Endothelial cell of hepatic sinusoid (primary cell): ENCODE measurements around the gene TLE3.
"Not testable (repeated sequence)": the region's sequence is repeated elsewhere in the genome, so short reads cannot be mapped to it uniquely, and the experiment has no call there.

Source experiments
- in situ Hi-C: cut with HindIII; loops from 2 replicates; pipeline ENCODE4 v1.10.0; 2017; ENCODE audit warnings: low sequenced_read_pairs

The TLE3 gene

DNA sequence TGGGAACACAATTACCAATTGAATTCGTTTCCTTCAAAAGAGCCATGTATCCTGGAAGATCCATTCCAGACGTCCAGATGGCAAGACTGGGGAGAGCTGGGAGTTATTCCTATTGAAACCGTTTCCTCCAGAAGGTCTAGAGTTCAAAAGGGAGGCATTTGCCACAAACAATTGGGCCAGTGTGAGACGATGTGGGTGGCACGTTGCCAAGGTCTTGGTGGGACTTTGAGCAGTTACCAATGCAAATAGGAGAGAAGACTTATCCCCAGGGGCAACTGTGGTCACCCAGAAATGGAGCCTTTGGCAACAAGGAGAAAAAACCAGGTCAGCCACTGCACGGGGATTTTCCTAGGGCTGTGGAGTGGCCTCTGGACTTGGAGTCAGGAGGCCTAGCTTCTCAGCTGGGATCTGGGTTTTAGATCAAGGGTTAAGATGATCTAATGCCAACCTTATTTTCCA is 29.6 kb upstream of the TLE3 start:
- in situ Hi-C loops = loop anchor here (10.0 kb wide), 1 partner anchor 137 kb away; no protein-coding TSS in a partner anchor

DNA sequence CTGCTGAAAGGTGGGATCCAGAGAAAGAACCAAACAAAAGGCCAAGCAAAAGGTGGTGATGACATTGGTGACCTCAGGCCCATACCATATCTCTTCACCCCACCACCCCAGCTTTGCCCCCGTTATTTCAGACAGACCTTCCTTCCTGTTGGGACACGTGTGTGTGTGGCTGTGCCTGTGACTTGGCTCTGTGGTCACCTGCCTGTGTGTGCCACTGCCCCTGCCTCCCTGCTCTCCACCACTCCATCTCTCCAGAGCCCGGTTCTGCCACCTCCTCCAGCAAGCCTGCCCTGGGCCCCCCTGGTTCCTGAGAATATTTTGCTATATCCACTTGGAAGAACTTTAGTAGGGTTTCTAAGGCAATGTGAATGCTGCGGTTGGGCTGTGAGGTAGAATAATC is 28.6 kb upstream of the TLE3 start:
- in situ Hi-C loops = loop anchor here (10.0 kb wide), 1 partner anchor 138 kb away; no protein-coding TSS in a partner anchor

DNA sequence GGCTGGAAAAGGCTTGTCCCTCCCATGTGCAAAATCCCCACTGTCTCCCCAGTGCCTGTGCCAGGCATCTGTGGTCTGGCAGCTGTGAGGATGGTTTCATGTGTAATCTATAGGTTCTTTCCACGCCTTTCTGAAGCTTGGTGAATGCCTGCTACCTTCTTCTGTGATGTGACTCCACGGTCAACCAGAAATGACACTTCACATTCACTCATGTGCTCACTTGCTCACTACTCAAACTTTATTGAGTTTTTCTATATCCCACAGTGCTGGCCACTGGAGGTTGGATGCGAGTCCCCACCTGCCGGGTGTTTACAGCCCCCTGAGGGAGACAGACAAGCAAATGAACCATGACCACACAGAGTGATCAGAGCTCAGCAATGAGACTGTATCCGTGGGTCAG is 27.9 kb upstream of the TLE3 start:
- in situ Hi-C loops = loop anchor here (10.0 kb wide), 1 partner anchor 139 kb away; no protein-coding TSS in a partner anchor

DNA sequence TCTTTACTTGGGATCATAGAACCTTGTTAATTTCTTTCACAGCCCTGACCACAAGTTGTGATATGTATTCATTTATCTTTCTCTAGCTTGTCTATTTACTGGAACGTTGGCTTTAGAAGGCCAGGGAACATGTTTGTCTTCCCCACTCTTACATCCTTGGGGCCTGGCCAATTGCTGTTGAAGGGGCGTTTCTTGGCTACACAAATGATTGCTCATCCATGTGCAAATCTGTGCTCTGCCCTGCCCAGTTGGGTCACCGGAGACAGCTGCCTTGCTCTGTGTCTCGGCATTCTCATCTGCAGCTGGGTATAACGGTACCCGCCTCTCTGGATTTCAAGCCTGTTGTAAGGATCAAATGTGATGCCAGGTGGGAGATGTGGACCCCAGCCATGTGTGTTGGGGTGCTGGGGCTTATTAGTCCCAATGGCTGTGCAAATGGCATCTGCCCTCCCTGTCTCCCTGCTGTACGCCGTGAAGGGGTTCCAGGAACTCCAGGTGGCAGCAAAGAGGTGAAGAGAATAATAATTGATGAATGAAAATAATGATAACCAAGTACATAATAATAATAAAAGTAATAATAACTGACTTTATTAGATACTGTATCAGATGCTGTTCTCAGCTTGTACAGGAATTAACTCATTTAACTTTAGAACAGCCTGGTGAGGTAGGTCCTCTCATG is 24.0 kb upstream of the TLE3 start:
- in situ Hi-C loops = loop anchor here (10.0 kb wide), 1 partner anchor 143 kb away; no protein-coding TSS in a partner anchor

DNA sequence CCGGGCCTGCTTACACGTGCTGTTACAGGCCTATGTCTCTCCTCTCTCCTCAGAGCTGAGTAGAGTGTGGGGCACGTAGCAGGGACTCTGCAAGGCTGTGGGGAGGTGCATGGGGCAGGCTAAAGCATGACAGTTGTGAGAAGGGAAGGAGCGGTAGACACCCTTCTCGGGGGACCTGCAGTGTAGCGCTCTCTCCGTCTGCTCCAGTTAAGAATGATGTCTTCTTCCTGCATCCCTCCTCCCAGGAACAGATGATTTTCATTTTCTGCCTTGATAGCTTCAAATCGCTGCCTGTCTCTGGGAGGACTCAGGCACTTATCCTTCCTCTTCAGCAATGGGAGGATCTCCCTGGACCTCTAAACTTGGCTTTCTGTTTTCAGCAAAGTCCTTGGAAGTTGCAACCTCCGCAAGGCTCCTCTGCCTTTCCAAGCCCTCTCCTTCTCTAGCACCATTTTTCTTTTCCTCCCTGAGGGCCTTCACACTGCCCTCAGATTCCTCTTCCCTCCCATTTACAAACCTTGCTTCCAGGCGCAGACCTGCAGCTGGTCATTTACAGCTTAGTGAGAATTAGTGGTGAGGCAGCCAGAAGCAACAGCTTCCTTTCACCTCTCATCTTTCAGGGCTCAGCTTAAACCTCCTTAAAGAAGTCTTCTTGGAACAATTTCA is 23.4 kb upstream of the TLE3 start:
- in situ Hi-C loops = loop anchor here (10.0 kb wide), 1 partner anchor 144 kb away; no protein-coding TSS in a partner anchor

DNA sequence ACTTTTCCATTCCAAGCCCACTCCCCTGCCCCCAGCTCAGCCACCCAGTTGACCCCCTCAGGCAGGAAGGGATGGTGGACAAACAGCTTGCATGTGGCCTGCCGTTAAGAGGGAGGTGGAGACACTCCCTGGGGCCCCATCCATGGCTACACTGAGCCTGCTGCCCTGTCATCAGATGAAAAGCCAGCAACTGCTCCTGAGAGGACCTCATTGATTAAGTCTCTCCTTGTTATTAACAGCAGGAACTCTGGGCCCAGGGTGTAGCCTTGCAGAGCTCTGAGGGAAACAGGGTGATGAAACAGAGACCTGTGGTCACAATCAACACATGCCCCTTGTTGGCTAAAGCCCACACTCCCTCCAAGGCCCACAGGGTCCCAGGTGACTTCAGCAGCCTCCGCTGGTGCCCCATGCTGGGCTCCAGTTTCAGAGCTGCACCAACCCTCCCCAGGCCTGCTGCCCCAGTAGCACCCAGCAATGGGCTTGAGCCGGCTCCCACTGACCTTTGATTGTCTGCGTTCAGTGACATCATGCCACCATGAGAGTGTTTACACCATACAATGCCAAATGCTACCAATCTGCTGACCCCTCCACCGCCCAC is 22.3 kb upstream of the TLE3 start:
- in situ Hi-C loops = loop anchor here (10.0 kb wide), 1 partner anchor 145 kb away; no protein-coding TSS in a partner anchor

DNA sequence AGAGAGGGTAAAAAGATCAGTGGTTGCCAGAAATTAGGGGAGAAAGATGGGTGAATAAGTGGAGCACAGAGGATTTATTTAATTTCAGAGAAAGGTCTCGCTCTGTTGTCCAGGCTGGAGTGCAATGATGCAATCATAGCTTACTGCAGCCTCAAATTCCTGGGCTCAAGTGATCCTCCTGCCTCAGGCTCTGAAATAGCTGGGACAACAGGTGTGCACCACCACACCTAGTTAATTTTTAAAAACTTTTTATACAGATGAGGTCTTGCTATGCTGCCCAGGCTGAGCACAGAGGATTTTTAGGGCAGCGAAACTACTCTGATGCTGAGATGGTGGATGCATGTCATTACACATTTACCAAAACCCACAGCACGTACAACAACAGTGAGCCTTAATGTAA is 20.9 kb upstream of the TLE3 start:
- in situ Hi-C loops = no loop called here

DNA sequence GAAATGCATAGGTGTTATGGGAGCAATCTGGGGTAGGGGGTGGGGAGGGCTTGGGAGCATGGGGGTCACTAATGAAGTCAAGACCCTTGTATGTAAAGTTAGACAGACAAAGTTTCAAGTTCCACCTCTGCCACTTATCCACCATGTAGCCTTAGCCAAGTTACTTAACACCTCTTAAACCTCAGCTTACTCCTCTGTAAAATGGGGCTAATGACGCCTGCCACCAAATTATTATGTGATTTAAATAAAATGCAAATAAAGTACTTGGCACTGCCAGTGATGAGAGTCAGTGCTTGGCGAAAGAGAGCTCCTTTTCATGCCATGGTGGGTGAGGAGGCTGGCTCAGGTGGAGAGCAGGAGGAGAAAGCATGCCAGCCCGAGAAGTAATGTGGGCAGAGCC is 18.6 kb upstream of the TLE3 start:
- in situ Hi-C loops = no loop called here

DNA sequence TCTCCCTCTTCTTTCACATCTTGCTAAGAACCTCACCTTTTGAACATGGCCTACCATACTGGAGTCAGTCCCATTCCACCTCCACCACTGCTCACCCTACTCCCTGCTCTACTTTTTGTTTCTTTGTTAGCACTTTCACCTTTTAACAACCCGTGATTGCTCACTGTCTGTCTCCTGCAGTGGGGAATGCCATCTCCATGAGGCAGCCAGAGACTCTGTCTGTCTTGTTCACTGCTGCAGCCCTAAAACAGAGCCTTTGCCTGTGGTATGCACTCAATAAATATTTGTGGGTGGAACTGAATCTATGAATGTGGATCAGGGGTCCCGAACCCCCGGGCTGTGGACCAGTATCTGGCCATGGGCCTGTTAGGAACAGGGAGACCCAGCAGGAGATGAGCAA is 16.5 kb upstream of the TLE3 start:
- in situ Hi-C loops = no loop called here

DNA sequence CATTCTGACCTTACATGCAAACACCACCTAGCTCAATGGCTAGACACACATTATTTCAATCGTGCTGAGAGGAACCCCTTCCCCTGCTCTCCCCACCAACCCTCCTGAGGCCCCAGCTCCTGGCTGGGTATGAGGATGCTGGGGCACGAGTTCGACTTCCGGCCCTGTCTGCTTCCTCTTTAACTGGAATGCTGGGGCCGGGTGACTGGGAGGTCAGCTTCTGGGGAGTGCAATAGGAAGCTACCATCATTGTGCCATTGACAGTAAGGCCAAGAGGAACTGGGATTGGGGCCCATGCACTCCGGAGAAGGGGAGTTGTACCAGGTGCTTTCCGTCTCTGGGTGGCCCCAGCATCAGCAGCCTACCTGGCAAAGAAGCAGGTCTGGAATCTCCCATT is 15.6 kb upstream of the TLE3 start:
- in situ Hi-C loops = no loop called here

DNA sequence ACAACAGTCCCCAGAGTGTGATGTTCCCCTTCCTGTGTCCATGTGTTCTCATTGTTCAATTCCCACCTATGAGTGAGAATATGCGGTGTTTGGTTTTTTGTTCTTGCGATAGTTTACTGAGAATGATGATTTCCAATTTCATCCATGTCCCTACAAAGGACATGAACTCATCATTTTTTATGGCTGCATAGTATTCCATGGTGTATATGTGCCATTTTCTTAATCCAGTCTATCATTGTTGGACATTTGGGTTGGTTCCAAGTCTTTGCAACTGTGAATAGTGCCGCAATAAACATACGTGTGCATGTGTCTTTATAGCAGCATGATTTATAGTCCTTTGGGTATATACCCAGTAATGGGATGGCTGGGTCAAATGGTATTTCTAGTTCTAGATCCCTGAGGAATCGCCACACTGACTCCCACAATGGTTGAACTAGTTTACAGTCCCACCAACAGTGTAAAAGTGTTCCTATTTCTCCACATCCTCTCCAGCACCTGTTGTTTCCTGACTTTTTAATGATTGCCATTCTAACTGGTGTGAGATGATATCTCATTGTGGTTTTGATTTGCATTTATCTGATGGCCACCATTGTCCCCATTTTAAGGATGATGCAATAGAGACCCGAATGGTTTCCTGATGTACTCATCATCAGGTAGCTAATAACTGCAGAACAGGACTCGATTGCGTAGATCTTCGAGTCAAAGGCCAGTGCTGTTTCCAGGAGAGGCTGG is 15.0 kb upstream of the TLE3 start:
- in situ Hi-C loops = not testable (repeated sequence)

DNA sequence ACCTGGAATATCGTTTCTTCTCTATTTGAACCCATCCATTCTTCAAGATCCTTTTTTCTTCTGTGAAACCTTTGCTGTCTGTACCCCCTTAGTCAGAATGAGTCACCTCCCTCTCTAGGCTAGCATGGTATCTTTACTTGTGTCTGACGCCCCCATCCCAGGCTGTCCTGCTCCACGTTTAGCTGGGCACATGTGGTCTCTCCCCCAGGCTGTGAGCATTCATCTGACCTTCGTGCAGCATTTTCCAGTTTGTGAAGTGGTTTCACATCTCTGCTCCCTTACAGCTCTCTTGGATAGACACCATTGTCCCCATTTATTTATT is 14.3 kb upstream of the TLE3 start:
- in situ Hi-C loops = no loop called here

DNA sequence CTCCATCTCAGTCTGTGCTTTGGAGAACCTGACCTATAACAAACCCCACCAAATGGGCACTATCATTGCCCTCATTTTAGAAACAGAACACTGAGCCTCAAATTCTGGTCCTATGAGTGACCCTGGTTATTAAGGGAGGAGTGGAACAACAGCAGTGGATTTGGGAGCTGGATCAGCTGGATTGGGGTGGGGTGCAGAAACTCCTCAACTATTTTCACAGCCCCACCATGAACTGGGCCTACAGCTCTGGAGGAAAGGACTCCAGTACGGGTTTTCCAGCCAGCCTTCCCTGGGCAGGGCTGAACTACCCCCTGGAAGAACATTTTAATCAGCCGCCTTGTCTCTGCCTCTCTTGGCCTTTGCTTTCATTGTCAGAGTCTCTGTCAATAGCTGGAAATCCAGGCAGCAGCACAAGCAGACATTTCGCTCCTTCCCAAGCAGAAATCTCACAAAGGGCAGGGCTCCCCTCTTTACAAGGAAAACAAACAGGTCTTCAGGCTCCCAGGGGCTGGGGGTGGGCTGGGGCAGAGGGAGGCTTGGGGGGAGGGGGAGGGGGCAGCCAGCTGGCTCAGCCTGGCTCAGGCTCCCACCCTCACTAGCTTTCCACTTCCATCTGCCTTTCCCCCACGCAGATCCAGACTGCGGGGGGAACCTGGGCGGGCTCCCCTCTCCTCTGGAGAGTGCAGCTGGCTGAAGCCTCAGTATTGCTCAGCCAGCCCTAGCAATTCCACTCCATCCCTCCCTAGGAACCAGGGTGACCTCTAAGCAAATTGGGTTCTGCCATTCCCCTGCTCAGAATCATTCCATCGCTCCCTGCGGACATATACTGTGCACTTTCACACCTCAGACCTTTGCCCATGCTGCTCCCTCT is 13.7 kb upstream of the TLE3 start:
- in situ Hi-C loops = no loop called here

DNA sequence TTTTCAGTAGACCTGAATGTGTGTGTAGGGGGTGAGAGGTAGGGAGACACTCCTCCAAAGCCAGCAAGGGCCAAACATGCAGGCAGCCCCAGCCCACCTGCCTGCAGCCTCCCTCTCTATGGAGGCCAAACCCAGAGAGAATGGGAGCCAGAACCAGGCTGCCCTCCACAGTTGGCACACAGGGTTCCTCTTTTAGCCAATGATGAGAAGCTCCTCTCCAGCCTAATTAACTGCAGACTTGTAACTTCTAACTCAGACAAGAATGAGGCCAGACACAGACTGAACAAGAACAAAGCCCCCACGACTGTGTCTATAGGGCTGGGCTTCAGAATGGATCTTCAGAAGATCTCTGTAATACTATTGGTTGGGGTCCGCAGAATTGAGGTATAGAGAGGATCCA is 12.3 kb upstream of the TLE3 start:
- in situ Hi-C loops = loop anchor here (10.0 kb wide), 1 partner anchor 45 kb away; no protein-coding TSS in a partner anchor

DNA sequence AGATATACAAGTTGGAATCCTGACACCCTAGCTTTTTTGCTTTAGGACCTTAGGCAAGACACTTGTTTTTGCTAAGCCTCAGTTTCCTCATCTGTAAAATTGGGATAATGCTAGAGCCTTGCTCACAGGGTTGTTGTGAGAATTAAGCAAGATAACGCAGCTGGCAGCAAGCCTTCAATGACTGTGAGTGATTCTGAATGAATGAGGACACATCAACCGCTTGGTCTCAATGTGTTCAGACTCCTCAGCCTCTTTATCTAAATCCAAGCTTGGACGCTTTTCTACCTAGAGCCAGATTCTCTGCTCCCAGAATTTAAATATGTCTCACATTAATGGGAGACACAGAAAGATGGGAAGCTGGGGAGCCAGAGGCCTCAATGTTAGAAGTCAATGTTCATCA is 11.8 kb upstream of the TLE3 start:
- in situ Hi-C loops = loop anchor here (10.0 kb wide), 1 partner anchor 45 kb away; no protein-coding TSS in a partner anchor

DNA sequence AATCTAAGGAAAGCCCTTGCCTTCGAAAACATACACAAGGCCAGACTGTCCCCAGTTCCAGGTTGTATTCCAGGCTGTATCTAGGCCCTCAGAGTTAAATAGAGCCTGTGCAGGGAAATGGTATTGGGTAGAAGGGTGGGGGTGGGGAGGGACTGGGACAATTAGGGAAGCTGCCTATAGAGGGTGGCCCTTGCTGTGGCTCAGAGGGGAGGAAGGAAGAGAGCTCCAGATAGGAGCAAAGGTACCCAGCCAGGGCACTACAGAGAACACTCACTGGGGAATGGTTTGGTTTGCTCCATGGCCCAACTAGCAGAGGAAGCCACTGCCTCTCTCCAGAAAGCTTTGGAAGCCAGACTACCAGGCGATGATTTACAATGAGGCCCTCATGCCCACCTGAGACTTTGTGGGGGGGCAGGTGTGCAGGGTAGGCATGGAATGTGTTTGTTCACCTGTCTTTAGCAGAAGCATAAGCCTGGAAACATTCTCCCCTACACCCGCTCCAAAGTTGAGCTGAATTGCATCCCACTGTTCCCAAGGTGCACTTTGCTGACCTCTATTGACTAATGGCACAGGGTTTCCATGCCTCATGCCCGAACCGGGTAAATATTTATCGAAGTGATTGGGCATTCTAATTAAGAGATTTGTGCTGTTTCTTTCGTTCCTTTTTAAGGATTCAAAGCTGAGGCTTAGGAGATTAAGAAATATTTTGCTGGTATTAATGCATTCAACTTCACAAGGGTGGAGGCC is 6.3 kb upstream of the TLE3 start:
- in situ Hi-C loops = loop anchor here (5.0 to 10.0 kb wide), 3 partner anchors 51 to 258 kb away; no protein-coding TSS in a partner anchor

DNA sequence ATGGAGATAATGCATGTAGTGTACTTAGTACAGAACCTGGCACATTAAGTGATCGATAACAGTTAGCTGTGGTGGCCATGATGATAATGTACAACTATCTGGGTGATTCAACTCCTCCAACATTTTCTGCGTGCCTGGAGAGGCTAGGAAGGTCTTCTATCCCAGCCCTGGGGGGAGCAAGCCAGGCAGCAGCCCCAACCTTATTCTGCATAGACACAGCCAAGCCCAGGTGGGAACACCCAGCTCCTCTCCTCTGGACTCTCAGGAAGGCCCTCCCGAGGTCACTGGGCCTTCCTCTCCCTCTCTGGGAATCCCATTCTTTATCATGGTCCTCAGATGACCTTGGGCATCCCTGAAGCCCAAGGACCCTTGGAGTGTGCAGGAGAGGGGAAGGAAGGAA is 5.1 kb upstream of the TLE3 start:
- in situ Hi-C loops = loop anchor here (5.0 to 10.0 kb wide), 3 partner anchors 52 to 259 kb away; no protein-coding TSS in a partner anchor

DNA sequence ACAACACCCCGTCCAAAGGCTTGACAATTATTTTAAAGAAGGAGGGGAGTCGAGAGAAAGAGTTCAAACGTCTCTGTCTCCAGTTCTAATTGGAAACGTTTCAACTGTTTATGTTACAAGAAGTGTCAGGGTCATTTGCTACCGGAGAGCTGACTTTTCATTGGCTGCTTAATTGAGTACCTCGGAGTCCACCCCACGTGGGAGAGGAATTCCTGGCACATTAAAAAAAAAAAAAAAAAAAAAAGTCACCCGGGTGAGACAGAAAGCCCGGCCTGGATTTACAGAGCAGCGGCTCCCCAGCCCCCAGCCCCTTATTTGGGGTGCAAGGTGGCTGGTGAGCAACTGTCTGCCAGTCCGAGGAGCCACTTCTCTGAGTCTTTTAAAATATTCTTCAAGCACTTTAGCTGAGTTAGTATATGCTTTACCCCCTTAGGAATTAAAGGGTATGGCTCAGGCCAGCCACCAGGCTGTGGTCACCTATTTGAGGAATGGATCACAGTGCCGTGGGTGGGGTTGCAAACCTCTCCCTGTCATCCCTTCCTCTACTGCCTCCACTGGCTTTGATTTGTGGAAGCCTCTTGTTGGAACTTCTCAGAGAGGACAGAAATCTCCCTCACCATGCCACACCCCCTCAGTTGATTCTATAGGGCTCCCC is 3.9 kb upstream of the TLE3 start:
- in situ Hi-C loops = loop anchor here (5.0 to 10.0 kb wide), 3 partner anchors 53 to 261 kb away; no protein-coding TSS in a partner anchor
